Endothelial cell of umbilical vein (primary cell): Measurements from ENCODE around the gene SPDYE18.
"Not testable (repeated sequence)": the region's sequence is repeated elsewhere in the genome, so short reads cannot be mapped to it uniquely, and the experiment has no call there.

Experiments
- CTCF ChIP-seq, 2 donors: IDR thresholded peaks; 1 replicate in 1 of 2; 2 replicates in 1 of 2; pipeline ENCODE4 v1.5.1; 2011; ENCODE audit warnings: low read length in 2 of 2, mild to moderate bottlenecking in 2 of 2, moderate library complexity in 2 of 2, control low read depth in 1 of 2, inconsistent platforms in 1 of 2, low read depth in 1 of 2; ENCODE audit not compliant: insufficient read depth in 1 of 2; ENCODE audit errors: extremely low read depth in 1 of 2
- EZH2 ChIP-seq: IDR thresholded peaks from 2 replicates; pipeline ENCODE4 v1.6.1; 2012; ENCODE audit warnings: borderline replicate concordance, low read depth, mild to moderate bottlenecking, moderate library complexity, low read length, inconsistent platforms; ENCODE audit not compliant: severe bottlenecking
- JUN ChIP-seq: IDR thresholded peaks from 2 replicates; pipeline ENCODE4 v1.6.1; 2011; ENCODE audit warnings: borderline replicate concordance, low read depth; ENCODE audit not compliant: insufficient read length, insufficient read depth
- MAX ChIP-seq: IDR thresholded peaks from 2 replicates; pipeline ENCODE4 v1.6.1; 2011; ENCODE audit not compliant: insufficient read depth, insufficient read length
- POLR2A ChIP-seq: IDR thresholded peaks from 2 replicates; pipeline ENCODE4 v1.6.1; 2012; ENCODE audit warnings: low read depth, mild to moderate bottlenecking, control low read depth, low read length
- POLR2AphosphoS5 ChIP-seq: IDR thresholded peaks from 2 replicates; pipeline ENCODE4 v1.6.1; 2012; ENCODE audit warnings: low read depth, mild to moderate bottlenecking, control low read depth, low read length, moderate library complexity; ENCODE audit not compliant: insufficient read depth

- TF ChIP-seq CTCF (IDR thresholded peaks at IDR 0.05; ENCODE audit: extremely low read depth in 1 of 2, insufficient read depth in 1 of 2, low read depth in 1 of 2, low read length in 2 of 2); POLR2A; JUN; EZH2; POLR2AphosphoS5; MAX: not testable (repeated sequence)
These were observed 59.1 kb downstream of the SPDYE18 start for GRCh38 chr7:77003241-77003640.
